Inferior parietal cortex (tissue), 1 donor: ENCODE measurements around the gene KPNA3.
"Not testable (repeated sequence)": the region's sequence is repeated elsewhere in the genome, so short reads cannot be mapped to it uniquely, and the experiment has no call there.

ENCODE experiments used
- DNase-seq: peaks from one replicate; pipeline ENCODE4 v3.0.0-alpha.2; 2016; ENCODE audit errors: extremely low spot score

KPNA3 gene

GRCh38 chr13:49754146-49754545 is 38.3 kb downstream of the KPNA3 start:
- no peak for DNase-seq

GRCh38 chr13:49749848-49750247 is 42.6 kb downstream of the KPNA3 start:
- no peak for DNase-seq

- no peak for DNase-seq
Measured at GRCh38 chr13:49746111-49746510, 46.4 kb downstream of the KPNA3 start.

- DNase-seq: no peak
Measured at GRCh38 chr13:49740870-49741269, 51.6 kb downstream of the KPNA3 start.

GRCh38 chr13:49739498-49740187 is 52.8 kb downstream of the KPNA3 start:
- DNase-seq: no peak

GRCh38 chr13:49733181-49733951 is 59.1 kb downstream of the KPNA3 start:
- no peak for DNase-seq

- DNase-seq: no peak
Measured at GRCh38 chr13:49731766-49732165, 60.7 kb downstream of the KPNA3 start.

GRCh38 chr13:49716615-49717014 is 75.9 kb downstream of the KPNA3 start:
- no peak for DNase-seq

GRCh38 chr13:49714757-49715156 is 77.7 kb downstream of the KPNA3 start:
- no peak for DNase-seq

- DNase-seq: no peak
Measured at GRCh38 chr13:49711218-49711863, 81.1 kb downstream of the KPNA3 start.

- DNase-seq: not testable (repeated sequence)
Measured at GRCh38 chr13:49704264-49704663, 88.2 kb downstream of the KPNA3 start.

- no peak for DNase-seq
Measured at GRCh38 chr13:49701491-49701890, 91.0 kb downstream of the KPNA3 start.

- no peak for DNase-seq
Measured at GRCh38 chr13:49697468-49697867, 95.0 kb downstream of the KPNA3 start.

- no peak for DNase-seq
Measured at GRCh38 chr13:49694446-49694845, 98.0 kb downstream of the KPNA3 start.

- no peak for DNase-seq
Measured at GRCh38 chr13:49693877-49694276, 98.6 kb downstream of the KPNA3 start.

- no peak for DNase-seq
Measured at GRCh38 chr13:49693191-49693733, 99.2 kb downstream of the KPNA3 start.

- peak; percentile 68 for DNase-seq
Measured at GRCh38 chr13:49690995-49691784, 101.3 kb downstream of the KPNA3 start, which contains the start of gene EBPL. TSS of gene EBPL (minus strand) at chr13:49691486. CDS start at chr13:49691424, 62 bp downstream.

- peak; percentile 29 for DNase-seq
Measured at GRCh38 chr13:49690133-49690994, 102.1 kb downstream of the KPNA3 start.

- DNase-seq: no peak
Measured at GRCh38 chr13:49683489-49683888, 109.0 kb downstream of the KPNA3 start.

- DNase-seq: no peak
Measured at GRCh38 chr13:49681842-49682435, 110.5 kb downstream of the KPNA3 start.
